Adrenal gland (tissue), 12 donors: ENCODE results near the gene CARS2. TPM values are rescaled to one million over a fixed set of nuclear protein-coding genes. Genes with fewer than 3 reads are reported as not detected.
"Not testable (repeated sequence)": the region's sequence is repeated elsewhere in the genome, so short reads cannot be mapped to it uniquely, and the experiment has no call there.

Experiments
- DNase-seq, 7 donors: peaks; one replicate each; pipeline ENCODE4 v3.0.0-alpha.2; 2019 to 2020
- H3K27ac ChIP-seq, 5 donors: fragments of 200-600 bp; sonication (generic) in 4 of 5; 1 replicate in 3 of 5; 2 replicates in 2 of 5; pipeline versions ENCODE4 v1.5.1 to v1.8.0; 2016 to 2020; ENCODE audit warnings: mild to moderate bottlenecking in 1 of 5
- H3K27me3 ChIP-seq: fragments of 200-600 bp; 2 replicates; pipeline ENCODE4 v1.8.0; 2021
- H3K36me3 ChIP-seq, 2 donors: fragments of 200-600 bp; replicated peaks in 1 of 2; 1 replicate in 1 of 2; 2 replicates in 1 of 2; pipeline versions ENCODE4 v1.5.1 to v1.8.0; 2018 to 2022
- H3K4me1 ChIP-seq, 2 donors: fragments of 200-600 bp; replicated peaks in 1 of 2; 1 replicate in 1 of 2; 2 replicates in 1 of 2; pipeline versions ENCODE4 v1.5.1 to v1.8.0; 2018 to 2021
- H3K4me3 ChIP-seq, 4 donors: fragments of 200-600 bp; sonication (generic) in 3 of 4; one replicate each; pipeline ENCODE4 v1.5.1; 2016 to 2018
- H3K9me3 ChIP-seq, 3 donors: fragments of 200-600 bp; sonication (generic) in 1 of 3; replicated peaks in 1 of 3; 1 replicate in 2 of 3; 2 replicates in 1 of 3; pipeline versions ENCODE4 v1.5.1 to v1.8.0; 2016 to 2021
- POLR2A ChIP-seq, 2 donors: fragments of 450-650 bp; IDR thresholded peaks; one replicate each; pipeline ENCODE4 v1.6.1; 2017; ENCODE audit warnings: antibody characterized with exemption in 2 of 2, mild to moderate bottlenecking in 2 of 2, moderate library complexity in 1 of 2
- WGBS, 4 donors: extraction: QIAGEN DNeasy Blood & Tissue Kit in 2 of 4; methylation state at CpG; one replicate each; pipeline versions ENCODE4 v1.1.5 to v1.1.7; 2013 to 2017; 5-methylcytosine and 5-hydroxymethylcytosine counted together
- intact Hi-C, 2 donors: fragments of 100-400 bp; cut with DNase I; formaldehyde crosslinking; loops; one replicate each; pipeline versions ENCODE4 v1.14.1 to v1.15.0; 2022 to 2023
- polyA plus RNA-seq, 3 donors: library from polyadenylated mRNA; stranded (reverse); fragments of 200-250 nt in 2 of 3; fragments of 350-450 nt in 1 of 3; fragmentation: Illumina TruSeq in 1 of 3; extraction: RNeasy Lipid Tissue Mini Kit (QIAGEN cat#74804) in 1 of 3; gene quantifications; one replicate each; pipeline ENCODE4 v1.2.3, GENCODE V29; 2013 to 2014
- total RNA-seq, 9 donors: library from RNA; depleted of rRNA in 4 of 9; stranded (reverse); fragments of >200 nt in 4 of 9; fragments of 120-200 nt in 1 of 9; fragmentation: NEBNext Ultra II Directional in 1 of 9; extraction: Animal tissue kit (Norgen Biotek cat#: 25700) in 1 of 9; gene quantifications; one replicate each; pipeline versions ENCODE4 v1.1.0 to v1.2.4, GENCODE V29; 2013 to 2023
- TF ChIP-seq, protein P1 (sequence below), 6 experiments: fragments of 450-650 bp in 4 of 6; fragments of 200-600 bp in 2 of 6; sonication (generic) in 1 of 6; IDR thresholded peaks; 1 replicate in 5 of 6; 2 replicates in 1 of 6; pipeline versions ENCODE4 v1.5.1 to v1.8.0; 2016 to 2021; ENCODE audit warnings: antibody characterized with exemption in 6 of 6, mild to moderate bottlenecking in 2 of 6, moderate library complexity in 1 of 6
- donor health status: healthy with polysubstance abuse.
- donor health status: Bipolar disorder and iron deficiency.
- donor health status: DM: yes; HTN: yes; CAD: no.
- donor health status: DM: no; HTN: no; CAD: no.
- donor health status: DM: no; HTN: no; CAD: no.
- donor health status: DM: yes; HTN: yes; CAD: no.

CARS2 gene
- total and polyA plus RNA-seq, 12 donors, result 38.5 to 254 (median 59.9) TPM

DNA sequence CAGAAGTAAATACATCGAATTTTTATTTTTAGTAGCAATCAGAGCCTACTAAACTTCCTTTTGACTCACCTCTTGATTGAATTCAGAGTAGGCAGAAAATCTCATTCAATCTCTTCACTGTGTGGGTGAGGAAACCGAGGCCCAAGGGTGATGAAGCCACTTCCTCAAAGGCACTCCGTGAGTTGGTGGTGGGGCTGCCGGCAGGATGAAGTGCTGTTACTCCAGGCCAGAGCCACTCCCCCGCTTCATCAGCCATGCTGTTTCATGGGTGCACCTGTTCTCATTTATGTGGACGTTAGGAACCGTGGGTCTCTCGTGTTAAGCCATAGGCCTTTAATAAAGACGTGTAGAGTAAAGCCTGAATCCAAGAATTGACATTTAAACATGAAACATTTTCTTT is 20.8 kb upstream of the CARS2 start:
- Histone ChIP-seq H3K9me3 (no peaks in the 10 kb centered on the region), H3K27me3 (no peaks in the 10 kb centered on the region), H3K4me1 (no peaks in the 10 kb centered on the region), H3K4me3 (no peak overlapping the region), H3K27ac (no peak overlapping the region), H3K36me3 (no peaks in the 10 kb centered on the region)
- no peak for DNase-seq
- no peak for TF ChIP-seq POLR2A (IDR thresholded peaks at IDR 0.05)
- TF ChIP-seq, protein P1, sequence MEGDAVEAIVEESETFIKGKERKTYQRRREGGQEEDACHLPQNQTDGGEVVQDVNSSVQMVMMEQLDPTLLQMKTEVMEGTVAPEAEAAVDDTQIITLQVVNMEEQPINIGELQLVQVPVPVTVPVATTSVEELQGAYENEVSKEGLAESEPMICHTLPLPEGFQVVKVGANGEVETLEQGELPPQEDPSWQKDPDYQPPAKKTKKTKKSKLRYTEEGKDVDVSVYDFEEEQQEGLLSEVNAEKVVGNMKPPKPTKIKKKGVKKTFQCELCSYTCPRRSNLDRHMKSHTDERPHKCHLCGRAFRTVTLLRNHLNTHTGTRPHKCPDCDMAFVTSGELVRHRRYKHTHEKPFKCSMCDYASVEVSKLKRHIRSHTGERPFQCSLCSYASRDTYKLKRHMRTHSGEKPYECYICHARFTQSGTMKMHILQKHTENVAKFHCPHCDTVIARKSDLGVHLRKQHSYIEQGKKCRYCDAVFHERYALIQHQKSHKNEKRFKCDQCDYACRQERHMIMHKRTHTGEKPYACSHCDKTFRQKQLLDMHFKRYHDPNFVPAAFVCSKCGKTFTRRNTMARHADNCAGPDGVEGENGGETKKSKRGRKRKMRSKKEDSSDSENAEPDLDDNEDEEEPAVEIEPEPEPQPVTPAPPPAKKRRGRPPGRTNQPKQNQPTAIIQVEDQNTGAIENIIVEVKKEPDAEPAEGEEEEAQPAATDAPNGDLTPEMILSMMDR (IDR thresholded peaks at IDR 0.05), result no peak
- 84 to 88% (median 87%) methylated on average over 9 of the region's 9 CpGs for WGBS, 4 donors
- intact Hi-C loops, result loop anchor here in 1 of 2 donors (10.0 kb wide), 1 partner anchor 88 kb away; no protein-coding TSS in a partner anchor

DNA sequence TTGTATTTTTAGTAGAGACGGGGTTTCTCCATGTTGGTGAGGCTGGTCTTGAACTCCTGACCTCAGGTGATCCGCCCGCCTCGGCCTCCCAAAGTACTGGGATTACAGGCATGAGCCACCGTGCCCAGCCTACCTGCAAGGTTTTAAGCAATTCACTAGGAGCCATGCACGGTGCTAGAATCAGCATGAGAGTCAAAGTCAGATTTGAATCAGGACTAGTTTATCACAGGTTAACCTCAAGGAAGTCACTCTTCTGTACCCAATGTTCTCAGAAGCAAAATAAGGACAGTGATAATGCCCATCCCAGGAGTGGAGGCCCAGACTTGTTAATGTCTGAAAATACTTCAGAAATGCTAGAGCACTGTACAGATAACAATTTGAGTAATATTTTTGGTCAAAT is 20.2 kb upstream of the CARS2 start:
- H3K4me3 ChIP-seq, H3K27me3 ChIP-seq, DNase-seq, H3K9me3 ChIP-seq, H3K4me1 ChIP-seq, H3K27ac ChIP-seq, H3K36me3 ChIP-seq: not testable (repeated sequence)
- WGBS, 4 donors, result 94 to 100% (median 95%) methylated on average over 6 of the region's 6 CpGs
- intact Hi-C loops, result loop anchor here in 1 of 2 donors (10.0 kb wide), 1 partner anchor 89 kb away; no protein-coding TSS in a partner anchor

DNA sequence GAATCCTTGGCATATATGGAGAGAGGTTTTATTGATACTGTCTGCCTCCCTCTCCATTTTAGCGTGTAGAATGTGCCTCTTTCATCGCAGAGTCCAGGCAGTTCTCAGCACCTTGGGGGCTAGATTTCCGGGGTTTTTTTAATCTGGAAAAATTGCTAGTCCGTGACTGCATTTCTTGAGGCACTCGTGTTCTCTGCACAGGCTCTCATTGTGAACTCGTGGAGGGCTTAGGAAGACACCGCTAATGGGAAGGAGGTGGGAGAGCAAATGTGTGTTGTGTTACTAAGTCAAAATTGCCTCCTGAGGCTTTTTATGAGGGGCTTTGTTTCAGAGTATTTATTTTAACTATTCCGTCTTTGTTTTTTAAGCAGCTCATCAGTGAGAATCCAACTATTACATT is 17.7 kb upstream of the CARS2 start:
- Histone ChIP-seq H3K4me3 (no peak overlapping the region), H3K4me1 (no peaks in the 10 kb centered on the region), H3K9me3 (no peaks in the 10 kb centered on the region), H3K27me3 (no peaks in the 10 kb centered on the region), H3K27ac (no peak overlapping the region), H3K36me3 (no peaks in the 10 kb centered on the region)
- intact Hi-C loops, result loop anchor here in 1 of 2 donors (10.0 kb wide), 1 partner anchor 91 kb away; no protein-coding TSS in a partner anchor
- DNase-seq, result no peak
- 56 to 63% (median 59%) methylated on average over 8 of the region's 8 CpGs for WGBS, 4 donors
- TF ChIP-seq, protein P1 (IDR thresholded peaks at IDR 0.05), result no peak
- TF ChIP-seq POLR2A (IDR thresholded peaks at IDR 0.05), result no peak

DNA sequence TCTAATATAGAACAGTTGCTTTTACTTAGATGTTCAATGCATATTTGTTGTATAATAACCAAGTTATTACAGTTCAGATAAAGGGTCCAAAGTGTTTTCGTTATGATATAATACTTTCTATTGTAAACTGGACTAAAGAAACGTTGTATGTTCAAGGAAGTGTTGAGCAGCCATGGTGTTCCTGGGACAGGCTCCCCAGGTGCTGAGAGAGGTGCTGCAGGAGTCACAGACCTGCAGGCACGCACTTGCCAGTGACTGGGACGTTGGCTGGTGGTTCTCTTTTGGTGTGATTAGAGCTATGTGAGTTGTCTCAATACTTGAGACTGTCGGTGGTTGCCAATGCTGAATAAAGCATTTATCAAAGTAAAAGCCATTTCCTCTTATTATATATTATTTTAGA is 17.1 kb upstream of the CARS2 start:
- no peak overlapping the region for H3K27ac ChIP-seq
- no peak overlapping the region for H3K4me3 ChIP-seq
- H3K9me3 ChIP-seq, result no peaks in the 10 kb centered on the region
- WGBS, 4 donors, result 65 to 66% (median 66%) methylated on average over 5 of the region's 5 CpGs
- intact Hi-C loops, result loop anchor here in 1 of 2 donors (10.0 kb wide), 1 partner anchor 92 kb away; no protein-coding TSS in a partner anchor
- TF ChIP-seq, protein P1 (IDR thresholded peaks at IDR 0.05), result no peak
- TF ChIP-seq POLR2A (IDR thresholded peaks at IDR 0.05), result no peak
- H3K27me3 ChIP-seq, result no peaks in the 10 kb centered on the region
- no peak for DNase-seq
- peaks cover 0 to 5% of the 10 kb centered on the region in 2 donors for H3K4me1 ChIP-seq
- no peaks in the 10 kb centered on the region for H3K36me3 ChIP-seq

DNA sequence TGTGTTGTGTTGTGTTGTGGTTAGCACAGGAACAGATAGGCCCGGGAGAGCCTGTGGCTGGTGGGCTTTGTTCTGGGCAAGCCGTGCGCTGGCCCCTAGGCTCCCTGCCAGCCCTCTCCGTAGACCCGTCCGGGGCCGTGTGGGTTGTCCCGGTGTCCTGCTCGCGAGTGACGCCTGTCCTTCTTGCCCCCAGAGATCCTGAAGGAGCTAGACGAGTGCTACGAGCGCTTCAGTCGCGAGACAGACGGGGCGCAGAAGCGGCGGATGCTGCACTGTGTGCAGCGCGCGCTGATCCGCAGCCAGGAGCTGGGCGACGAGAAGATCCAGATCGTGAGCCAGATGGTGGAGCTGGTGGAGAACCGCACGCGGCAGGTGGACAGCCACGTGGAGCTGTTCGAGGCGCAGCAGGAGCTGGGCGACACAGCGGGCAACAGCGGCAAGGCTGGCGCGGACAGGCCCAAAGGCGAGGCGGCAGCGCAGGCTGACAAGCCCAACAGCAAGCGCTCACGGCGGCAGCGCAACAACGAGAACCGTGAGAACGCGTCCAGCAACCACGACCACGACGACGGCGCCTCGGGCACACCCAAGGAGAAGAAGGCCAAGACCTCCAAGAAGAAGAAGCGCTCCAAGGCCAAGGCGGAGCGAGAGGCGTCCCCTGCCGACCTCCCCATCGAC is 13.3 kb upstream of the CARS2 start:
- TF ChIP-seq POLR2A (IDR thresholded peaks at IDR 0.05), result no peak
- TF ChIP-seq, protein P1 (IDR thresholded peaks at IDR 0.05), result no peak
- DNase-seq, result no peak
- H3K4me1 ChIP-seq, result peaks cover 0 to 22% of the 10 kb centered on the region in 2 donors
- WGBS, 4 donors, result 97 to 98% (median 97%) methylated on average over 52 to 61 of the region's 61 CpGs
- H3K4me3 ChIP-seq, result no peak overlapping the region
- intact Hi-C loops, result loop anchor here in 1 of 2 donors (10.0 kb wide), 2 partner anchors 106 to 196 kb away; partner anchors contain the start of gene ANKRD10
- H3K9me3 ChIP-seq, result no peaks in the 10 kb centered on the region
- H3K36me3 ChIP-seq, result no peaks in the 10 kb centered on the region
- no peak overlapping the region for H3K27ac ChIP-seq
- no peaks in the 10 kb centered on the region for H3K27me3 ChIP-seq
